AG04449 (cell line): ENCODE measurements around the gene PHLDB1.

Experiments
- CTCF ChIA-PET: fragments of 350-600 bp; formaldehyde crosslinking; extraction: SDS; loops from one replicate; lab custom pipeline; 2021; ENCODE audit warnings: antibody characterized with exemption; lab: Yijun Ruan, JAX
- POLR2A ChIA-PET: fragments of 400-600, 350-600 bp; formaldehyde crosslinking; extraction: SDS; loops from one replicate; lab custom pipeline; 2020; ENCODE audit warnings: antibody characterized with exemption, inconsistent platforms; lab: Yijun Ruan, JAX
- DNase-seq: peaks from one replicate; pipeline ENCODE4 v3.0.0-alpha.2; 2010; ENCODE audit warnings: low read depth, low spot score
- H3K4me3 ChIP-seq: 2 replicates; pipeline ENCODE4 v1.5.1; 2011; ENCODE audit warnings: low read depth, mild to moderate bottlenecking, control low read depth, low read length
- TF ChIP-seq, protein P1 (sequence below): IDR thresholded peaks from one replicate; pipeline ENCODE4 v1.5.1; 2011; ENCODE audit warnings: mild to moderate bottlenecking, moderate library complexity, low read length, control low read depth, inconsistent platforms; ENCODE audit not compliant: insufficient read depth; ENCODE audit errors: missing control alignments

The PHLDB1 gene

DNA sequence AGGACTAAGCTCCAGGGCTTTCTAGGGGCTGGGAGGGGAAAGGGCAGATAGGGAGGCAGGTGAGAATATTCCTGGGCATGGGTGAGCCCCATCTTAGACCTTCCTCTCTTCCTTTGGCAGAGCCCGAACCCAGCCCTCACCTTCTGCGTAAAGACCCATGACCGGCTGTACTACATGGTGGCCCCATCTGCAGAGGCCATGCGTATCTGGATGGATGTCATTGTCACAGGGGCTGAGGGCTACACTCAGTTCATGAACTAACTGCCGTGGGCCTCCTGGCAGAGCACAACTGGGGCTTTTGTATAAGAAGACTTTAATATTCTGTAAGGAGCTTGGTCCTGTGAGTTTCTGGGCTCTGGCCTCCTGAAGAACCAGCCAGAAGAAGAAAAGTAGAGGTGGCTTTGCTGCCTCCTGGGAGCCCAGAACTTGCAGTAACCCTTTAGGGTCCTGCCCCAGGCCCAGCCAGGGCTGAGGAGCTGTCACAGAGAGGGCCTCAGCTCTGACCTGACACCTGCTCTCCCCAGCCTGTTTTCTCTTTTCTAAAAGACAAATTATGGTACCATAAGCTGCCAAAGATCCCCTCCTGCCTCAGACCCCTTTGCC lies 49.2 kb downstream of the PHLDB1 start:
- no peak for DNase-seq
- POLR2A ChIA-PET = interaction anchor here (0.6 to 1.6 kb wide), 2 partner anchors 18 to 35 kb away, joined by 3 to 4 read pairs; no protein-coding TSS in a partner anchor
- TF ChIP-seq, protein P1, sequence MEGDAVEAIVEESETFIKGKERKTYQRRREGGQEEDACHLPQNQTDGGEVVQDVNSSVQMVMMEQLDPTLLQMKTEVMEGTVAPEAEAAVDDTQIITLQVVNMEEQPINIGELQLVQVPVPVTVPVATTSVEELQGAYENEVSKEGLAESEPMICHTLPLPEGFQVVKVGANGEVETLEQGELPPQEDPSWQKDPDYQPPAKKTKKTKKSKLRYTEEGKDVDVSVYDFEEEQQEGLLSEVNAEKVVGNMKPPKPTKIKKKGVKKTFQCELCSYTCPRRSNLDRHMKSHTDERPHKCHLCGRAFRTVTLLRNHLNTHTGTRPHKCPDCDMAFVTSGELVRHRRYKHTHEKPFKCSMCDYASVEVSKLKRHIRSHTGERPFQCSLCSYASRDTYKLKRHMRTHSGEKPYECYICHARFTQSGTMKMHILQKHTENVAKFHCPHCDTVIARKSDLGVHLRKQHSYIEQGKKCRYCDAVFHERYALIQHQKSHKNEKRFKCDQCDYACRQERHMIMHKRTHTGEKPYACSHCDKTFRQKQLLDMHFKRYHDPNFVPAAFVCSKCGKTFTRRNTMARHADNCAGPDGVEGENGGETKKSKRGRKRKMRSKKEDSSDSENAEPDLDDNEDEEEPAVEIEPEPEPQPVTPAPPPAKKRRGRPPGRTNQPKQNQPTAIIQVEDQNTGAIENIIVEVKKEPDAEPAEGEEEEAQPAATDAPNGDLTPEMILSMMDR = no peak
- H3K4me3 ChIP-seq = no peak overlapping the region
- CTCF ChIA-PET = interaction anchor here (0.9 to 8.6 kb wide), 11 partner anchors 9 to 299 kb away, joined by 3 to 75 read pairs (median 5); partner anchors contain the start of gene UPK2

DNA sequence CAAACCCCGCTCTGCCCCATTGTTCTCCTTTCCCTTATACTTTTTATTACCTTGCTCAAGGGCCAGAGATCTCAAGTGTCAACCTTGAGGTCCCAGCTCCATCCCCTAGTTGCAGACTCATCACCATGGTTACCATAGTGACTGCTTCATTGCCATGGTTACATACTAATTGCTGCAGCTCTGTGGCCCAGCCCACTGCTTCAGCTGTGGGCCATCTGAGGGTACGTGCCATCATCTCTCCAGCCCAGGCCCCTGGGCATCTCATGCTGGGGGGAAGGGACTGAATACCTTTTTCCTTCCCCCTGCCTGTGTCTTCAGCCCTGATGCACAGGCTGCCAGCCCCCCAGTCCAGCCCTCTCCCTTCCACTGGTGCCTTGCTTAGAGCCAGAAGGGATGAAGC lies 49.8 kb downstream of the PHLDB1 start:
- H3K4me3 ChIP-seq = no peak overlapping the region
- no peak for DNase-seq
- ChIA-PET POLR2A (interaction anchor here (0.6 to 1.6 kb wide), 2 partner anchors 19 to 36 kb away, joined by 3 to 4 read pairs; no protein-coding TSS in a partner anchor), CTCF (interaction anchor here (0.9 to 8.6 kb wide), 14 partner anchors 9 to 299 kb away, joined by 3 to 75 read pairs (median 4); partner anchors contain the start of gene UPK2)
- TF ChIP-seq, protein P1 = no peak

DNA sequence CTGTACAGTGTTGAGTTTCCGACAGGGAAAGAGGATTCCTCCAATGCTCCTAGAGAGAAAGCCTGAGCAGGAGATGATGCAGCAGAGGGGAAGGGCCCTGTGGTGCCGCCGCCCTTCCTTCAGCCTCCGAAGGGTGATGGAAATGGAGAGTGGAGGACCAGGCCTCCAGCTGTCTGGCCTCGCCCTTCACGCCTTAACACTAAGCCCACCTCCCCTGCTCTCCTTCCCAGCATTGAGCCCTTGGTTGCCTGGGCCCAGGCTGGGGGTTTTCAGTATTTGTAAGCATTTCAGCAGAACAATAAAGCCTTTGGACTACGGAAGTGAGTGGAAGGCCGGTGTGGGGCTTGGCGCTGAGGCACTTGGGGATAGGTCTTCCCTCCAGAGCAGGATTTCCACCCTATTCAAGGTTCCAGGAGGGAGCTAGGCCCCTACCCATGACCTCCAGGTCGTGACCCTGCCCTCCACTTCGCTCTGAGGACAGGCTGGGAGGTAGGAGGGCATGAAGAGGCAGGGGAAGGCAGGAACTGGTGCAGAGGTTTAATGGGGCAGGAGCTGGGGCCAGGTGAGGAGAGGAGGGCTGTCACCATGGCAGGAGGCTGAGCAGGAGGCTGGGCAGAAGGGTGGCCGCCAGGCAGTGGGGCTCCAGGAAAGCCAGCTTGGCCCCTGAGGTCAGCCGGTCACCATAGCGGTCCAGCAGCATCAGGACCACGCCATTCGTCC lies 50.5 kb downstream of the PHLDB1 start:
- CTCF ChIA-PET = interaction anchor here (0.9 to 8.6 kb wide), 16 partner anchors 8 to 298 kb away, joined by 3 to 75 read pairs (median 5); partner anchors contain the start of genes PHLDB1 and UPK2
- POLR2A ChIA-PET = interaction anchor here (0.9 to 1.6 kb wide), 2 partner anchors 35 to 36 kb away, joined by 3 to 4 read pairs; no protein-coding TSS in a partner anchor

DNA sequence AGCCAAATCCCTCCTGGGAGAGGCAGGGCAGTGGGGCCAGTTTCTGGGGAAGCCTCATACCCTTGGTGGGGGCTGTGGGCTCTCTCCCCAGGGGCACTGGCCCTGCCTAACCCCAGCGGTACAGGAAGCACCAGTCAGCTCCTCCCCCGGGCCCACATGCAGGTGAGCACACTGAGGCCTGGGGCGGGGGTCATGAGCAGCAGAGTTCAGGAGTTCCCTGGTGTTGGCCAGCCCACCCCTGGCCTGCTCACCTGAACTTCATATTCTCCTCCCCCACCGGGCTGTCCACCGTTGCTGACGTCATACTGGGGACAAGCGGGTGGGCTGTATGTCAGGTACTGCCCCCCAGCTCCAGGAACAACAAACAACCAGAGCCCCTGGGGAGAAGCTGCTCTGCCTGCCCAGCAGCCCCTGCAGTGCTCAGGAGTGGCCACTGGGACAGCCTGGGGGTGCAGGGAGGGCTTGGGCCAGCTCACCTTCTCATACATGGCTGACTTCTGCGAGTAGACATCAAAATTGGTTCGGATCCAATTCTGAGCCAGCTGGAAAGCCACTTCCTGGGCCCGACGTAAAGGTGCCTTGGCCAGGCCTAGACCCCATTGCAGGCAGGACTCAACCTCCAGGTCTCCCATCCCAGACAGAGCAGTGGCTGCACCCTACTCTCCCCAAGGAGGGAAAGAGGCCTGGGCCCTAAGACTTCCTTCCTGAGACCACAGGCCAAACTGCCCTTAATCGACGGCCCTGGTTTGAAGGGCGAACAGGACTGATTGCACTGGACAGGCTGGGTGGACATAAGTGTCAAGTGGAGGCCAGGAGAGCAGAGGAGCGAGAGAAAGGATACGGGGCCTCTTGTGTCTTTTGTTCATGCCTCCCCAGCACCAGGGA lies 51.3 kb downstream of the PHLDB1 start:
- ChIA-PET POLR2A (interaction anchor here (0.9 kb wide), 1 partner anchor 36 kb away, joined by 3 read pairs; no protein-coding TSS in a partner anchor), CTCF (interaction anchor here (0.6 to 8.6 kb wide), 21 partner anchors 8 to 297 kb away, joined by 3 to 75 read pairs (median 7); partner anchors contain the start of genes PHLDB1 and UPK2)
- H3K4me3 ChIP-seq = no peak overlapping the region
- no peak for DNase-seq
- TF ChIP-seq, protein P1 = peak; percentile 38

More for the DNA sequence above, 50.5 kb downstream of the PHLDB1 start:
- H3K4me3 ChIP-seq = no peak overlapping the region
- TF ChIP-seq, protein P1 = no peak
- no peak for DNase-seq

DNA sequence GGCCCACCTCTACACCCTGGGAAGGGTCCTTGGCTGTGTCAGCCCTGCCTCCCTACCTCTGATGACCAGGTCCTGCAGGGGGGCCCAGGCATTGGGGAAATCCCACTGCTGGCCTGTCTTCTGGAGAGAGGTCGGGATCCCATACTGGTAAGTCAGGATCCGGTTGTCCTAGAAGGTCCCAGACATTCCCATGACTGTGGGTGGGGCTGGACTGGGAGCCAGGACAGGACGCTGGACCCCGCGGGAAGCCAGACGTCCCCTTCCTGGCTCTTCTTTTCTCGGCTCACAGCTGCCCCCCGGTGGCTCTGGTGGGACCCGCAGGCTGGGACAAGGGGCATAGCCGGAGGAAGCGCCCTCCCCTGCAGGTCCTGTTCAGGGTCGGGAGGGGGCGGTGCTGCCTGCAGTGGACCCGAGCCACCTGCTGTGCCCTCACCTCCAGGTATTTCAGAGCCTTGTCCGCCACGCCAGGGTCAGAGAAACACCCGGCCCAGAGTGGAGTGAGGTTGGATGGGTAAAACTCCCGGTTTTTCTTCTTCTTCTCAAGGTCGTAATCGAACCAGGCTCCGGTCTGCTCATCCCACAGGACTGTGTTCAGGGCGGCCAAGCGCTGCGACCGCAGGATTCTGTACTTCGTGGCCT lies 52.0 kb downstream of the PHLDB1 start:
- no peak for DNase-seq
- POLR2A ChIA-PET = no interaction called here
- no peak overlapping the region for H3K4me3 ChIP-seq
- TF ChIP-seq, protein P1 = peak; percentile 98
- CTCF ChIA-PET = interaction anchor here (0.6 to 8.6 kb wide), 20 partner anchors 8 to 296 kb away, joined by 3 to 75 read pairs (median 10); partner anchors contain the start of genes PHLDB1, TREH and UPK2
